Thoracic aorta (tissue), 2 donors: ENCODE results near the gene FHIT. TPM values are rescaled to one million over a fixed set of nuclear protein-coding genes. Genes with fewer than 3 reads are reported as not detected.

Experiments
- ATAC-seq: fragments of 150-250 bp; one replicate; pipeline ENCODE4 v1.8.0; 2017; ENCODE audit warnings: low read depth; ENCODE audit not compliant: insufficient number of reproducible peaks, low FRiP score
- DNase-seq: peaks from one replicate; pipeline ENCODE4 v3.0.0-alpha.2; 2020; ENCODE audit warnings: low spot score
- H3K27ac ChIP-seq, 2 donors: fragments of 200-600 bp; sonication (generic); 1 replicate in 1 of 2; 2 replicates in 1 of 2; pipeline ENCODE4 v1.5.1; 2016; ENCODE audit warnings: mild to moderate bottlenecking in 2 of 2, moderate library complexity in 2 of 2
- H3K27me3 ChIP-seq: fragments of 200-600 bp; sonication (generic); replicated peaks from 2 replicates; pipeline ENCODE4 v1.6.0; 2016; ENCODE audit warnings: mild to moderate bottlenecking; ENCODE audit not compliant: insufficient read depth
- H3K36me3 ChIP-seq: fragments of 200-600 bp; sonication (generic); one replicate; pipeline ENCODE4 v1.5.1; 2016
- H3K4me1 ChIP-seq, 2 donors: fragments of 200-600 bp; sonication (generic); 1 replicate in 1 of 2; 2 replicates in 1 of 2; pipeline versions ENCODE4 v1.5.1 to v1.6.0; 2016; ENCODE audit warnings: low read depth in 2 of 2, mild to moderate bottlenecking in 1 of 2; ENCODE audit not compliant: control insufficient read depth in 1 of 2
- H3K4me3 ChIP-seq: fragments of 200-600 bp; sonication (generic); 2 replicates; pipeline ENCODE4 v1.5.1; 2016; ENCODE audit warnings: mild to moderate bottlenecking
- H3K9me3 ChIP-seq: fragments of 200-600 bp; sonication (generic); 2 replicates; pipeline ENCODE4 v1.5.1; 2016
- total RNA-seq, 2 donors: library from RNA; depleted of rRNA; stranded (reverse); fragments of >200 nt; gene quantifications; one replicate each; pipeline versions ENCODE4 v1.1.0 to v1.2.3, GENCODE V29; 2016
- TF ChIP-seq, protein P1 (sequence below): fragments of 200-600 bp; sonication (generic); IDR thresholded peaks from one replicate; pipeline ENCODE4 v1.5.1; 2019; ENCODE audit warnings: antibody characterized with exemption

Gene FHIT
- total RNA-seq, 2 donors from 2014 or later, result 2.0 to 2.3 TPM

DNA sequence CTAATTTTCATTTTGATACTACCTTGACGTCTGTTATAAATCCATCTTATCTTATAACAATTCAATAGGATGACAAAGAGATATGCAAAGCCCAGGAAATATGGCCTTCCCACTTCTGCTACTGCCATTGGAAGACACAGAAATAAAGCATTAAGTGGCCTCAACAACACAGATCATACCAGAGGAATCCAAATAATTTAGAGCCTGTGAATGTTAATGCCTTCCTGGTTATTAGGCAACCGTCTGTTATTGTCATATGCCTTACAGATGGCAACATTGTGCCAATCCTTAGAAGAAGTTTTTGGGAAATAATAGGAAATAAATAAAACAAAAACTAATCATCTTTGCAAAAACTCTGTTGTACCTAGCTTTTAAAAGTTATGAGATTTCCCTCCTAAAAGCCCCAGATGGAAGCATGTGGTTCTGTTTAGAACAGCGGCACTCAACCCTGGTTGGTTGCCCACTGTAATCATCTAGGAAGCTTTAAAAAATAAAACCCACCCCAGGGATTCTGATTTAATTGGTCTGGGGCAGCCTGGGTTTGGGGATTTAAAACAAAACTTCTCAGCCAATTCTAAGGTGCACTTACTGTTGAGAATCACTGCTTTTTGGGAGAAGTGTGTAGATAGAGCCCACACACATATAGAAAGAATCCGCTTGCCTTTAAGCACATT is 1496.7 kb downstream of the FHIT start:
- Histone ChIP-seq H3K36me3 (no peaks in the 10 kb centered on the region), H3K27me3 (no peaks in the 10 kb centered on the region), H3K27ac (no peak overlapping the region), H3K4me3 (no peak overlapping the region), H3K4me1 (no peaks in the 10 kb centered on the region), H3K9me3 (no peaks in the 10 kb centered on the region)
- ATAC-seq, result no peak
- no peak for DNase-seq
- TF ChIP-seq, protein P1, sequence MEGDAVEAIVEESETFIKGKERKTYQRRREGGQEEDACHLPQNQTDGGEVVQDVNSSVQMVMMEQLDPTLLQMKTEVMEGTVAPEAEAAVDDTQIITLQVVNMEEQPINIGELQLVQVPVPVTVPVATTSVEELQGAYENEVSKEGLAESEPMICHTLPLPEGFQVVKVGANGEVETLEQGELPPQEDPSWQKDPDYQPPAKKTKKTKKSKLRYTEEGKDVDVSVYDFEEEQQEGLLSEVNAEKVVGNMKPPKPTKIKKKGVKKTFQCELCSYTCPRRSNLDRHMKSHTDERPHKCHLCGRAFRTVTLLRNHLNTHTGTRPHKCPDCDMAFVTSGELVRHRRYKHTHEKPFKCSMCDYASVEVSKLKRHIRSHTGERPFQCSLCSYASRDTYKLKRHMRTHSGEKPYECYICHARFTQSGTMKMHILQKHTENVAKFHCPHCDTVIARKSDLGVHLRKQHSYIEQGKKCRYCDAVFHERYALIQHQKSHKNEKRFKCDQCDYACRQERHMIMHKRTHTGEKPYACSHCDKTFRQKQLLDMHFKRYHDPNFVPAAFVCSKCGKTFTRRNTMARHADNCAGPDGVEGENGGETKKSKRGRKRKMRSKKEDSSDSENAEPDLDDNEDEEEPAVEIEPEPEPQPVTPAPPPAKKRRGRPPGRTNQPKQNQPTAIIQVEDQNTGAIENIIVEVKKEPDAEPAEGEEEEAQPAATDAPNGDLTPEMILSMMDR, result no peak

DNA sequence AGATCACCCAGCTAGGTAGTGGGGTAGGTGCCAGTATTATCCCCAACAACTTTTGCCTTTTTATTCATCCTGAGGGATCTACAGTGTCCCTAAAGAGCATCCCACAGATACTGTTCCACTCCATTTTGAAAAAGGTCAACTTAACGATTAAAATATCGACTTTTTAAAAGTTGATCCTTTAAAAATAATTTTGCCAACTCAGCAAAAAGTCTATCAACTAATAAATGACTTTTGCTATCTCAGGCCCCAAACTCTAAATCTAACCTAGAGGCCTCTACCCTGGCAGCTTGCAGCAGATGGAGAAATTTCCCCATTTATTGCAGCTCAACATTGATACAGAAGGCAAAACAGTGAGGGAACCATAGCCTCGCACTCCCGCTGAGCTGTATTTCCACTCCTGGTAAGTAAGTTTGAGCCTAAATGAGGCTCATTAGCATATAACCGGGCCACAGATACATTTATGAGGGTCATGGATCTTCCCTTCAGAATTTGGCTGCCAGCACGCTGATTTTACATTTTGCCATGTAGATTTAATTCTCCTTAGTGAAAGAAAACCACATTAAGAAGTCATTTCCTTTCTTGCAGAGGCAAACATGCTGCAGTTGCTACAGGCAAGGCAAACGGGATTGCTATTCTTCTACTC is 1497.3 kb downstream of the FHIT start:
- no peaks in the 10 kb centered on the region for H3K27me3 ChIP-seq
- no peak overlapping the region for H3K27ac ChIP-seq
- no peaks in the 10 kb centered on the region for H3K36me3 ChIP-seq
- H3K4me3 ChIP-seq, result no peak overlapping the region
- no peaks in the 10 kb centered on the region for H3K4me1 ChIP-seq
- no peaks in the 10 kb centered on the region for H3K9me3 ChIP-seq
- TF ChIP-seq, protein P1, result no peak
- ATAC-seq (no peak), DNase-seq (no peak)

DNA sequence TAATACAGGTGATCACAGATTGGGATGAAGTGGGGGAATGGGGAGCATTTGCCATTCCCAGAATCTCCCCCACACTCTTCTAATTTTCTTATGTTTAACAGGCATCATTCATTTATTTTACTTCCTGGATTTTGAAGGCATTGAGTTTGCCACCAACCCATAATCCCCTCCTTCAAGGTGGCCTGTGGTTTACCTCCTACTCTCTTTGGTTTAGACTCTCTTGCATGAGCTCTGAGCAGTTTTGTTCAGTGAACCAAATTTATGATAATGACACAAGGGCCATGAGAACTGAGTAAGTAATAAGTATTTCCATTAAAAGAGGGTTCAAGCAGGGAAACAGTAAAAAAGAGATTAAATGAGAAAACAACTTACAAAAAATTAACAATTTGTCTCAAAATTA is 1498.3 kb downstream of the FHIT start:
- no peak overlapping the region for H3K27ac ChIP-seq
- TF ChIP-seq, protein P1, result no peak
- no peak for ATAC-seq
- H3K27me3 ChIP-seq, result no peaks in the 10 kb centered on the region
- no peak overlapping the region for H3K4me3 ChIP-seq
- H3K4me1 ChIP-seq, result no peaks in the 10 kb centered on the region
- H3K36me3 ChIP-seq, result no peaks in the 10 kb centered on the region
- no peaks in the 10 kb centered on the region for H3K9me3 ChIP-seq
- DNase-seq, result no peak

DNA sequence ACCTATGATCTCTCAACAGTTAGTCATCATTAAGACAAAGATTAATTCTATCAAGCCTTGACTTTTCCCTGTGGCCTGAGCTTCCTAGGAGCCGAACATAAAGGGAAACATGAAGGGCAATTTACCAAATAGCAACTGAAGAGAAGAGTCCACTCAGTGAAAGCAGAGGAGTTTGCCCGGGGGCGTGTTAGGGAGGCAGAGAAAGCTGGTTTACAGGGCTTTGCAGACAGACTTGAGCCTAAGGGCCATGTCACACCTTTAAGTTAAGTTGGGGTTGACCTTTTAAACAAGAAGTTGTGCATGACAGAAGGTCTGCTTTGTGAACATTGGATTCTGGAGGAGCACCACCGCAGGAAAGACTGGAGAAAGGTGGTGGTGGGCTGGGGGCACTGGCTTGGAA is 1499.6 kb downstream of the FHIT start:
- TF ChIP-seq, protein P1, result no peak
- H3K4me1 ChIP-seq, result no peaks in the 10 kb centered on the region
- H3K27ac ChIP-seq, result no peak overlapping the region
- no peak for DNase-seq
- no peak overlapping the region for H3K4me3 ChIP-seq
- no peaks in the 10 kb centered on the region for H3K27me3 ChIP-seq
- H3K9me3 ChIP-seq, result no peaks in the 10 kb centered on the region
- H3K36me3 ChIP-seq, result no peaks in the 10 kb centered on the region
- ATAC-seq, result no peak

DNA sequence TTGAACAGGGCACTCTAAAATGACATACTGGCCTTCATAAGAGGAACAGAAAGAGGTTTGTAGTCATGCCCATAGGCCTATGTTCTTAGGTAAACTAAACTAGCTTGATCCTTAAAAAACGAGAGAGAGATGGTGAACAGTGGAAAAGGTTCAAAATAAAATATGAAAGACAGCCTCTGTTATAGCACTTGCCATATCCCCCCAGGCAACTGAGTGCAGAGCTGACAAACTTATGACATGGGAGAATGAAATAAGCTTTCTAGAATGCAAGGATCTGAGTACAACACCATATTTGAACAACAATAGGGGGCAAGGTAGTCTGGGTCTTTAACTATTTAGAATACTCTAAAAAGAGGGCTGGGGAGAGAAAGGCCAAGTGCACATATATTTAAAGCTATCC is 1500.9 kb downstream of the FHIT start:
- ATAC-seq, result no peak
- Histone ChIP-seq H3K4me3 (no peak overlapping the region), H3K36me3 (no peaks in the 10 kb centered on the region)

More for the DNA sequence above, 1500.9 kb downstream of the FHIT start:
- no peak overlapping the region for H3K27ac ChIP-seq
- TF ChIP-seq, protein P1, result no peak
- H3K9me3 ChIP-seq, result no peaks in the 10 kb centered on the region
- H3K4me1 ChIP-seq, result no peaks in the 10 kb centered on the region
- no peaks in the 10 kb centered on the region for H3K27me3 ChIP-seq
- DNase-seq, result no peak
